Endothelial cell of umbilical vein (primary cell): ENCODE results near the gene AK5. TPM values are rescaled to one million over a fixed set of nuclear protein-coding genes. Genes with fewer than 3 reads are reported as not detected.

Experiments used
- BruUV-seq: library from RNA; stranded (reverse); fragments of 400-500 nt; replicated peaks from 2 replicates; lab custom pipeline; 2021; lab: Mats Ljungman, UMichigan
- CTCF ChIA-PET: fragments of 300-600, 350-600 bp; sonication (Branson Sonifier 250); formaldehyde crosslinking; loops from one replicate; lab custom pipeline; 2021; ENCODE audit warnings: antibody characterized with exemption, inconsistent platforms; lab: Charles Lee
- POLR2A ChIA-PET: fragments of 300-600, 350-600 bp; sonication (Branson Sonifier 250); formaldehyde crosslinking; loops from one replicate; lab custom pipeline; 2021; ENCODE audit warnings: antibody characterized with exemption, inconsistent platforms; lab: Charles Lee
- DNase-seq: peaks from one replicate; pipeline ENCODE4 v3.0.0-alpha.2; 2011; ENCODE audit warnings: low read depth, low spot score
- FAIRE-seq: peaks from 2 replicates; lab custom pipeline; 2011; peaks lifted over from hg19 to GRCh38; lab: Jason Lieb, UNC
- H2AFZ ChIP-seq: 2 replicates; pipeline ENCODE4 v1.6.0; 2012; ENCODE audit warnings: low read depth, low read length, control low read depth, inconsistent platforms
- H3K27ac ChIP-seq: 2 replicates; pipeline ENCODE4 v1.5.1; 2011; ENCODE audit warnings: low read depth, mild to moderate bottlenecking, control low read depth, low read length, moderate library complexity; ENCODE audit not compliant: insufficient read depth
- H3K27me3 ChIP-seq, 2 experiments: 2 replicates each; pipeline versions ENCODE4 v1.6.0 to v1.6.1; 2011; ENCODE audit warnings: low read length in 2 of 2, mixed read lengths in 1 of 2; ENCODE audit not compliant: control insufficient read depth in 2 of 2, insufficient read depth in 2 of 2
- H3K36me3 ChIP-seq, 2 experiments: 2 replicates in 1 of 2; 3 replicates in 1 of 2; pipeline ENCODE4 v1.5.1; 2011; ENCODE audit warnings: low read length in 2 of 2, mild to moderate bottlenecking in 1 of 2, moderate library complexity in 1 of 2; ENCODE audit not compliant: control insufficient read depth in 2 of 2, insufficient read depth in 2 of 2; ENCODE audit errors: extremely low read depth in 1 of 2
- H3K4me1 ChIP-seq: 3 replicates; pipeline ENCODE4 v1.5.1; 2011; ENCODE audit warnings: mild to moderate bottlenecking, low read length; ENCODE audit not compliant: control insufficient read depth, insufficient read depth; ENCODE audit errors: extremely low read depth
- H3K4me2 ChIP-seq: 2 replicates; pipeline ENCODE4 v1.6.1; 2011; ENCODE audit warnings: low read length, control low read depth, mixed read lengths; ENCODE audit not compliant: insufficient read depth
- H3K4me3 ChIP-seq, 3 experiments: fragments of 200-600 bp in 1 of 3; sonication (generic), shearing (Covaris generic) in 1 of 3; replicated peaks in 1 of 3; 2 replicates each; pipeline ENCODE4 v1.5.1; 2011 to 2016; ENCODE audit warnings: control low read depth in 3 of 3, low read length in 3 of 3, mild to moderate bottlenecking in 2 of 3, inconsistent platforms in 1 of 3, low read depth in 1 of 3, moderate library complexity in 1 of 3; ENCODE audit not compliant: insufficient read depth in 1 of 3
- H3K79me2 ChIP-seq: 2 replicates; pipeline ENCODE4 v1.6.0; 2012; ENCODE audit warnings: low read length, inconsistent platforms; ENCODE audit not compliant: control insufficient read depth, insufficient read depth
- H3K9ac ChIP-seq: replicated peaks from 2 replicates; pipeline ENCODE3; 2011; ENCODE audit warnings: low read length, control low read depth; ENCODE audit not compliant: insufficient read depth; ENCODE audit errors: extremely low read depth
- H3K9me1 ChIP-seq: replicated peaks from 3 replicates; pipeline ENCODE4 v1.6.0; 2011; ENCODE audit warnings: mild to moderate bottlenecking, low read length; ENCODE audit not compliant: control insufficient read depth, insufficient read depth; ENCODE audit errors: extremely low read depth
- H3K9me3 ChIP-seq: replicated peaks from 2 replicates; pipeline ENCODE4 v1.5.1; 2012; ENCODE audit warnings: low read length, inconsistent platforms; ENCODE audit not compliant: control insufficient read depth, insufficient read depth
- H4K20me1 ChIP-seq: replicated peaks from 2 replicates; pipeline ENCODE3; 2011; ENCODE audit warnings: mild to moderate bottlenecking, low read length; ENCODE audit not compliant: control insufficient read depth, insufficient read depth; ENCODE audit errors: extremely low read depth
- CTCF ChIP-seq, 2 donors: IDR thresholded peaks; 1 replicate in 1 of 2; 2 replicates in 1 of 2; pipeline ENCODE4 v1.5.1; 2011; ENCODE audit warnings: low read length in 2 of 2, mild to moderate bottlenecking in 2 of 2, moderate library complexity in 2 of 2, control low read depth in 1 of 2, inconsistent platforms in 1 of 2, low read depth in 1 of 2; ENCODE audit not compliant: insufficient read depth in 1 of 2; ENCODE audit errors: extremely low read depth in 1 of 2
- EZH2 ChIP-seq: IDR thresholded peaks from 2 replicates; pipeline ENCODE4 v1.6.1; 2012; ENCODE audit warnings: borderline replicate concordance, low read depth, mild to moderate bottlenecking, moderate library complexity, low read length, inconsistent platforms; ENCODE audit not compliant: severe bottlenecking
- FOS ChIP-seq: IDR thresholded peaks from 2 replicates; pipeline ENCODE4 v1.6.1; 2011; ENCODE audit warnings: mild to moderate bottlenecking, low read length, moderate library complexity, borderline replicate concordance; ENCODE audit not compliant: insufficient read depth
- GATA2 ChIP-seq: IDR thresholded peaks from 2 replicates; pipeline ENCODE4 v1.7.0; 2011; ENCODE audit warnings: low read depth, mild to moderate bottlenecking, moderate library complexity, mixed read lengths, low read length; ENCODE audit not compliant: insufficient read length, insufficient read depth
- JUN ChIP-seq: IDR thresholded peaks from 2 replicates; pipeline ENCODE4 v1.6.1; 2011; ENCODE audit warnings: borderline replicate concordance, low read depth; ENCODE audit not compliant: insufficient read length, insufficient read depth
- MYC ChIP-seq: IDR thresholded peaks from one replicate; pipeline ENCODE4 v1.6.1; 2011; ENCODE audit warnings: mild to moderate bottlenecking, low read depth, low read length
- POLR2A ChIP-seq: IDR thresholded peaks from 2 replicates; pipeline ENCODE4 v1.6.1; 2012; ENCODE audit warnings: low read depth, mild to moderate bottlenecking, control low read depth, low read length
- POLR2AphosphoS5 ChIP-seq: IDR thresholded peaks from 2 replicates; pipeline ENCODE4 v1.6.1; 2012; ENCODE audit warnings: low read depth, mild to moderate bottlenecking, control low read depth, low read length, moderate library complexity; ENCODE audit not compliant: insufficient read depth
- dilution Hi-C: fragments of 300-500 bp; cut with MboI; formaldehyde crosslinking; loops from one replicate; pipeline ENCODE4 v1.15.0; 2019; ENCODE audit warnings: low sequenced_read_pairs; ENCODE audit not compliant: extremely low pct_ligation_motif_present
- intact Hi-C: fragments of 100-400 bp; cut with micrococcal nuclease; formaldehyde crosslinking; loops from one replicate; pipeline ENCODE4 v1.10.0; 2022
- polyA plus RNA-seq, 4 experiments: library from polyadenylated mRNA; depleted of rRNA in 3 of 4; stranded (reverse) in 3 of 4; unstranded in 1 of 4; fragments of >200 nt; gene quantifications; 2 replicates each; pipeline versions ENCODE4 v1.2.1 to v1.2.3, GENCODE V29; 2011 to 2012; ENCODE audit warnings: missing spikeins in 1 of 4
- total RNA-seq: library from RNA; stranded (reverse); gene quantifications from 2 replicates; pipeline ENCODE4 v1.2.3, GENCODE V29; 2021
- TF ChIP-seq, protein P1 (sequence below): IDR thresholded peaks from 2 replicates; pipeline ENCODE4 v1.6.1; 2011; ENCODE audit not compliant: insufficient read depth, insufficient read length

Gene AK5
- total and polyA plus RNA-seq, 2 donors (not counting 3 experiments of a cell fraction or from before 2014, with no cell fraction given): 5.0 to 7.5 TPM

- Histone ChIP-seq H2AFZ (no peak overlapping the region), H3K4me3 (no peak overlapping the region), H3K27ac (no peak overlapping the region), H3K9me1 (no peaks in the 10 kb centered on the region), H3K79me2 (no peaks in the 10 kb centered on the region), H3K9me3 (no peaks in the 10 kb centered on the region), H4K20me1 (no peaks in the 10 kb centered on the region), H3K9ac (no peak overlapping the region), H3K36me3 (no peaks in the 10 kb centered on the region), H3K4me1 (no peaks in the 10 kb centered on the region), H3K4me2 (no peak overlapping the region), H3K27me3 (no peaks in the 10 kb centered on the region)
- POLR2A ChIA-PET: no interaction called here
- no TSS peak for BruUV-seq
- TF ChIP-seq CTCF (IDR thresholded peaks at IDR 0.05; ENCODE audit: extremely low read depth in 1 of 2, insufficient read depth in 1 of 2, low read depth in 1 of 2, low read length in 2 of 2): no peak
- TF ChIP-seq GATA2: no peak
- no peak for TF ChIP-seq MYC
- no peak for TF ChIP-seq POLR2AphosphoS5
- TF ChIP-seq EZH2: no peak
- no peak for TF ChIP-seq FOS
- TF ChIP-seq, protein P1, sequence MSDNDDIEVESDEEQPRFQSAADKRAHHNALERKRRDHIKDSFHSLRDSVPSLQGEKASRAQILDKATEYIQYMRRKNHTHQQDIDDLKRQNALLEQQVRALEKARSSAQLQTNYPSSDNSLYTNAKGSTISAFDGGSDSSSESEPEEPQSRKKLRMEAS: no peak
- TF ChIP-seq JUN: no peak
- TF ChIP-seq POLR2A: no peak
- CTCF ChIA-PET: interaction anchor here (1.3 kb wide), 1 partner anchor 75 kb away, joined by 3 read pairs; no protein-coding TSS in a partner anchor
- intact Hi-C loops: no loop called here
- DNase-seq: no peak
- dilution Hi-C loops: no loop called here
- FAIRE-seq: no peak
Measured at GRCh38 chr1:77385551-77385950, 103.7 kb downstream of the AK5 start.
